Neural progenitor cell (in vitro differentiated cells): Measurements from ENCODE around the gene MCL1. TPM values are rescaled to one million over a fixed set of nuclear protein-coding genes. Genes with fewer than 3 reads are reported as not detected.
"Not testable (repeated sequence)": the region's sequence is repeated elsewhere in the genome, so short reads cannot be mapped to it uniquely, and the experiment has no call there.

Experiments
- DNase-seq: peaks from one replicate; pipeline ENCODE4 v3.0.0-alpha.2; 2016; ENCODE audit warnings: low spot score
- H2AFZ ChIP-seq: fragments of 200-600 bp; sonication (generic); replicated peaks from 2 replicates; pipeline ENCODE4 v1.6.1; 2016; ENCODE audit warnings: antibody characterized with exemption
- H3F3A ChIP-seq: fragments of 200-600 bp; sonication (generic); 2 replicates; pipeline ENCODE4 v1.6.1; 2016; ENCODE audit warnings: antibody characterized with exemption, low read depth
- H3K27ac ChIP-seq: fragments of 200-600 bp; sonication (generic); 2 replicates; pipeline ENCODE4 v1.5.1; 2016; ENCODE audit warnings: mild to moderate bottlenecking
- H3K27me3 ChIP-seq: fragments of 200-600 bp; sonication (generic); 2 replicates; pipeline ENCODE4 v1.6.1; 2016; ENCODE audit warnings: mild to moderate bottlenecking, moderate library complexity
- H3K36me3 ChIP-seq: fragments of 200-600 bp; sonication (generic); 2 replicates; pipeline ENCODE4 v1.5.1; 2016
- H3K4me1 ChIP-seq: fragments of 200-600 bp; sonication (generic); 2 replicates; pipeline ENCODE4 v1.6.1; 2016; ENCODE audit warnings: mixed run types
- H3K4me2 ChIP-seq: fragments of 200-600 bp; sonication (generic); 2 replicates; pipeline ENCODE4 v1.6.1; 2016
- H3K4me3 ChIP-seq: fragments of 200-600 bp; sonication (generic); 2 replicates; pipeline ENCODE4 v1.5.1; 2016
- H3K79me2 ChIP-seq: fragments of 200-600 bp; sonication (generic); 2 replicates; pipeline ENCODE4 v1.6.1; 2016; ENCODE audit warnings: low read depth
- H3K9ac ChIP-seq: fragments of 200-600 bp; sonication (generic); 2 replicates; pipeline ENCODE4 v1.6.1; 2016
- H3K9me3 ChIP-seq: fragments of 200-600 bp; sonication (generic); 2 replicates; pipeline ENCODE4 v1.5.1; 2016; ENCODE audit warnings: low read depth
- H4K20me1 ChIP-seq: fragments of 200-600 bp; sonication (generic); 2 replicates; pipeline ENCODE4 v1.6.1; 2016; ENCODE audit warnings: low read depth
- H3K27ac Mint-ChIP-seq: 3 replicates; pipeline ENCODE4 v1.8.0; 2021; ENCODE audit warnings: mixed read lengths
- H3K27me3 Mint-ChIP-seq: 2 replicates; pipeline ENCODE4 v1.8.0; 2022; ENCODE audit warnings: low read depth, mild to moderate bottlenecking, inconsistent platforms, moderate library complexity, mixed read lengths; ENCODE audit not compliant: insufficient read depth
- H3K36me3 Mint-ChIP-seq: 3 replicates; pipeline ENCODE4 v1.8.0; 2021; ENCODE audit warnings: mixed read lengths
- H3K4me1 Mint-ChIP-seq: 3 replicates; pipeline ENCODE4 v1.8.0; 2021; ENCODE audit warnings: mixed read lengths
- H3K4me3 Mint-ChIP-seq: 3 replicates; pipeline ENCODE4 v1.8.0; 2021; ENCODE audit warnings: mild to moderate bottlenecking, moderate library complexity, mixed read lengths
- H3K9me3 Mint-ChIP-seq: 3 replicates; pipeline ENCODE4 v1.8.0; 2020; ENCODE audit warnings: mixed read lengths
- EZH2 ChIP-seq: fragments of 200-600 bp; sonication (generic); IDR thresholded peaks from 2 replicates; pipeline ENCODE4 v1.6.1; 2017; ENCODE audit warnings: antibody characterized with exemption, mild to moderate bottlenecking, moderate library complexity
- EZH2phosphoT487 ChIP-seq: fragments of 200-600 bp; sonication (generic); IDR thresholded peaks from 2 replicates; pipeline ENCODE4 v1.6.1; 2017; ENCODE audit warnings: antibody characterized with exemption
- total RNA-seq: library from RNA; depleted of rRNA; stranded (reverse); fragments of >200 nt; gene quantifications from 2 replicates; pipeline ENCODE4 v1.2.3, GENCODE V29; 2015; ENCODE audit warnings: low replicate concordance
- TF ChIP-seq, protein P1 (sequence below): fragments of 200-600 bp; sonication (generic); IDR thresholded peaks from 2 replicates; pipeline ENCODE4 v1.5.1; 2017; ENCODE audit warnings: antibody characterized with exemption, mild to moderate bottlenecking

Gene MCL1
- total RNA-seq, 1 donor from 2014 or later = 232 TPM

DNA sequence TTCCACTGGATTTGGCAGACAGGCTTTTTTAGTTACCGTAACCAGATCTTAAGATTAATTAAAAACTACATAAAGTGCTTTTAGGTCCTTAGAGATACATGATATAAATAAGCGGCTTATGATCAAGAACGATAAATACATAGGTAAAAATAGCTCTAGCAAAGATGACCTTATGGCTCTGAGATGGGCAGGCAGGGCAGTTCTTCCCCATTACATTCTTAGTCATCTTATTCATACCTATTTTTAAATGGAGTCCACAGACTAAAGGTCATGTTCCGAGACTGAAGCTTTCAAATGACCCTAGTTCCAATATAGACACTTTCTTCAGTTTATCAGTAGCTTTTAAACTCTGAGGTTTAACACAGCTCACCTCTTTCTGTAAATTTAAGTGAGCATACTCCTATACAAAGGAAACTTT lies 4.3 kb downstream of the MCL1 start:
- peaks cover 94% of the 10 kb centered on the region for H3K79me2 ChIP-seq
- Mint-ChIP-seq H3K27ac (no peak overlapping the region), H3K36me3 (peaks cover 49% of the 10 kb centered on the region), H3K9me3 (no peaks in the 10 kb centered on the region), H3K4me1 (peaks cover 35% of the 10 kb centered on the region), H3K27me3 (peaks cover 2% of the 10 kb centered on the region), H3K4me3 (no peak overlapping the region)
- peaks cover 30% of the 10 kb centered on the region for H3K36me3 ChIP-seq
- peaks cover 73% of the 10 kb centered on the region for H4K20me1 ChIP-seq
- peak overlapping the region; percentile 56 for H3K27ac ChIP-seq
- no peak overlapping the region for H3K9ac ChIP-seq
- H3F3A ChIP-seq = peaks cover 91% of the 10 kb centered on the region
- H2AFZ ChIP-seq = no peak overlapping the region
- no peaks in the 10 kb centered on the region for H3K27me3 ChIP-seq
- no peak for TF ChIP-seq EZH2phosphoT487
- TF ChIP-seq EZH2 = no peak
- TF ChIP-seq, protein P1, sequence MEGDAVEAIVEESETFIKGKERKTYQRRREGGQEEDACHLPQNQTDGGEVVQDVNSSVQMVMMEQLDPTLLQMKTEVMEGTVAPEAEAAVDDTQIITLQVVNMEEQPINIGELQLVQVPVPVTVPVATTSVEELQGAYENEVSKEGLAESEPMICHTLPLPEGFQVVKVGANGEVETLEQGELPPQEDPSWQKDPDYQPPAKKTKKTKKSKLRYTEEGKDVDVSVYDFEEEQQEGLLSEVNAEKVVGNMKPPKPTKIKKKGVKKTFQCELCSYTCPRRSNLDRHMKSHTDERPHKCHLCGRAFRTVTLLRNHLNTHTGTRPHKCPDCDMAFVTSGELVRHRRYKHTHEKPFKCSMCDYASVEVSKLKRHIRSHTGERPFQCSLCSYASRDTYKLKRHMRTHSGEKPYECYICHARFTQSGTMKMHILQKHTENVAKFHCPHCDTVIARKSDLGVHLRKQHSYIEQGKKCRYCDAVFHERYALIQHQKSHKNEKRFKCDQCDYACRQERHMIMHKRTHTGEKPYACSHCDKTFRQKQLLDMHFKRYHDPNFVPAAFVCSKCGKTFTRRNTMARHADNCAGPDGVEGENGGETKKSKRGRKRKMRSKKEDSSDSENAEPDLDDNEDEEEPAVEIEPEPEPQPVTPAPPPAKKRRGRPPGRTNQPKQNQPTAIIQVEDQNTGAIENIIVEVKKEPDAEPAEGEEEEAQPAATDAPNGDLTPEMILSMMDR = no peak
- peaks cover 26% of the 10 kb centered on the region for H3K4me1 ChIP-seq
- DNase-seq = no peak
- H3K4me3 ChIP-seq = peak overlapping the region; percentile 71
- H3K9me3 ChIP-seq = no peaks in the 10 kb centered on the region
- H3K4me2 ChIP-seq = peak overlapping the region; percentile 99

DNA sequence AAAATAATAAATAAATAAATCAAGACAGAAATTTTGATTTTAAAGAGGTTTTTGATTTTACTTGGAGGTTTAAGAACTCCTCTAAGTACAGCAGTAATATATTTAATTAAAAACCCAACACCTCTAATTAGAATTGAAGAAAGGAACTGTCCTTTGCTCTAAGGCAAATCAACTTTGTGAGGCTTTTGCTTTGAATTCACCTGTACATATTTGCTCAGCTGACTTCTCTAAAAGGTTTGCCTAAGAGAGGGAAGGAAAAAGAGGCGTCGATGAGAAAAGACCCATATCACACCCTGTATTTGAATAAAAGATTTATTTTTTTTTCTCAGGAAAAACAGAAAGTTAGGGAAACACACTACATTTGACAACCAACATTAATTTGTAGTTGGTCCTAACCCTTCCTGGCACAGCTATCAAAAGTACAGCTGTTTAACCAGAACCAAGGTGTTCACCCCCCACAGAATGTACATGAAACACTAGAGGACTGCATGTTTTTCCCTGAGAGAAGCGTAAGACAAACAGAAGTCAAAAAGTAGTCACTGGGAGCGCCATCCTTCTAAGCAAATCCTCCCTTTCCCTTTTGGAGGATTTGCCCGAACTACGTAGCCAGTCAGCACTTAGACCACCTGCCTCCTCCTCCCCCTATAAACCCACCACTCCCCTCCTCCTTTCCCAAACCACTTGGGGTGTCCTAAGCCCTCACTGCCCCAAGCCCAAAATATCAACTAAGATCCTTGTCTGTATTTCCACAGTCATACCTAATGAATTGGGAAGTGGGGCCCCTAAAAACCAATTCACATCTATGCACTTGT lies 4.9 kb downstream of the MCL1 start:
- peaks cover 41% of the 10 kb centered on the region for H3K4me1 Mint-ChIP-seq
- H3K9me3 Mint-ChIP-seq = no peaks in the 10 kb centered on the region
- peak overlapping the region; percentile 56 for H3K27ac ChIP-seq
- DNase-seq = no peak
- H3K79me2 ChIP-seq = peaks cover 96% of the 10 kb centered on the region
- H3K36me3 Mint-ChIP-seq = peaks cover 53% of the 10 kb centered on the region
- peaks cover 93% of the 10 kb centered on the region for H3F3A ChIP-seq
- H3K4me3 ChIP-seq = peak overlapping the region; percentile 71
- H3K4me2 ChIP-seq = peak overlapping the region; percentile 99
- H2AFZ ChIP-seq = no peak overlapping the region
- no peak overlapping the region for H3K4me3 Mint-ChIP-seq
- H4K20me1 ChIP-seq = peaks cover 73% of the 10 kb centered on the region
- no peak overlapping the region for H3K27ac Mint-ChIP-seq
- H3K9me3 ChIP-seq = no peaks in the 10 kb centered on the region
- H3K36me3 ChIP-seq = peaks cover 30% of the 10 kb centered on the region
- H3K27me3 Mint-ChIP-seq = peaks cover 2% of the 10 kb centered on the region
- H3K4me1 ChIP-seq = peaks cover 27% of the 10 kb centered on the region
- no peaks in the 10 kb centered on the region for H3K27me3 ChIP-seq
- no peak overlapping the region for H3K9ac ChIP-seq
- TF ChIP-seq EZH2 (no peak), EZH2phosphoT487 (no peak)
- TF ChIP-seq, protein P1 = no peak

DNA sequence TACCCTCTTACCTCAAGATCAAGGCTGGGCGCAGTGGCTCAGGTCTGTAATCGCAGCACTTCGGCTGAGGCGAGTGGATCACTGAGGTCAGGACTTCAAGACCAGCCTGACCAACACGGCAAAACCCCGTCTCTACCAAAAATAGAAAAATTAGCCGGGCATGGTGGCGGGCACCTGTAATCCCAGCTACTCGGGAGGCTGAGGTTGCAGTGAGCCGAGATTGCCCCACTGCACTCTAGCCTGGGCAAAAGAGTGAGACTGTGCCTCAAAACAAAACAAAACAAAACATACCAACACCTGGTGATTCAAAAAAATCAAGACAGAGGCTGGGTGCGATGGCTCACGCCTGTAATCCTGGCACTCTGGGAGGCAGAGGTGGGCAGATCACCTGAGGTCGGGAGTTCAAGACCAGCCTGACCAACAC lies 5.8 kb downstream of the MCL1 start:
- not testable (repeated sequence) for H3K4me3 Mint-ChIP-seq, H2AFZ ChIP-seq, H3K4me3 ChIP-seq, DNase-seq, H3K27me3 ChIP-seq, H3K27ac ChIP-seq, H3K27ac Mint-ChIP-seq, H3K9me3 Mint-ChIP-seq, H3K4me2 ChIP-seq, H3K9me3 ChIP-seq, H3K27me3 Mint-ChIP-seq, H3K9ac ChIP-seq
- Mint-ChIP-seq H3K36me3 (peaks cover 53% of the 10 kb centered on the region), H3K4me1 (peaks cover 46% of the 10 kb centered on the region)
- Histone ChIP-seq H3K79me2 (peaks cover 100% of the 10 kb centered on the region), H4K20me1 (peaks cover 70% of the 10 kb centered on the region), H3F3A (peaks cover 93% of the 10 kb centered on the region), H3K36me3 (peaks cover 30% of the 10 kb centered on the region), H3K4me1 (peaks cover 35% of the 10 kb centered on the region)
